Measurements from ENCODE around the gene VSIR. TPM values are rescaled to one million over a fixed set of nuclear protein-coding genes. Genes with fewer than 3 reads are reported as not detected.

The VSIR gene
- total RNA-seq, 1 donor from 2014 or later = 104 TPM

- Histone ChIP-seq H3K9me3 (replicated peaks) (no peaks in the 10 kb centered on the region), H3K36me3 (no peaks in the 10 kb centered on the region), H3K4me3 (no peak overlapping the region), H3K4me1 (no peaks in the 10 kb centered on the region), H3K27me3 (ENCODE audit: low read depth) (peaks cover 10% of the 10 kb centered on the region), H3K27ac (replicated peaks) (no peak overlapping the region)
- intact Hi-C loops (cut with micrococcal nuclease) = no loop called here
- no peak for TF ChIP-seq CTCF (IDR thresholded peaks at IDR 0.05; ENCODE audit: borderline replicate concordance)
- no peak for DNase-seq
These were observed 29.6 kb upstream of the VSIR start for GRCh38 chr10:71802715-71803488.

GRCh38 chr10:71802235-71802634 is 28.9 kb upstream of the VSIR start:
- Histone ChIP-seq H3K9me3 (replicated peaks) (no peaks in the 10 kb centered on the region), H3K27me3 (ENCODE audit: low read depth) (peaks cover 5% of the 10 kb centered on the region), H3K4me3 (no peak overlapping the region), H3K27ac (replicated peaks) (no peak overlapping the region), H3K36me3 (no peaks in the 10 kb centered on the region), H3K4me1 (no peaks in the 10 kb centered on the region)
- intact Hi-C loops (cut with micrococcal nuclease) = no loop called here
- no peak for DNase-seq
- no peak for TF ChIP-seq CTCF (IDR thresholded peaks at IDR 0.05; ENCODE audit: borderline replicate concordance)

GRCh38 chr10:71801361-71801760 is 28.0 kb upstream of the VSIR start:
- Histone ChIP-seq H3K9me3 (replicated peaks) (no peaks in the 10 kb centered on the region), H3K4me3 (no peak overlapping the region), H3K36me3 (no peaks in the 10 kb centered on the region), H3K27me3 (ENCODE audit: low read depth) (no peaks in the 10 kb centered on the region), H3K4me1 (no peaks in the 10 kb centered on the region), H3K27ac (replicated peaks) (no peak overlapping the region)
- intact Hi-C loops (cut with micrococcal nuclease) = no loop called here
- no peak for TF ChIP-seq CTCF (IDR thresholded peaks at IDR 0.05; ENCODE audit: borderline replicate concordance)
- no peak for DNase-seq

- no peaks in the 10 kb centered on the region for H3K9me3 ChIP-seq (replicated peaks)
- no peaks in the 10 kb centered on the region for H3K36me3 ChIP-seq
- no peak overlapping the region for H3K4me3 ChIP-seq
- DNase-seq = no peak
- no peak overlapping the region for H3K27ac ChIP-seq (replicated peaks)
- H3K27me3 ChIP-seq (ENCODE audit: low read depth) = no peaks in the 10 kb centered on the region
- H3K4me1 ChIP-seq = no peaks in the 10 kb centered on the region
- intact Hi-C loops (cut with micrococcal nuclease) = no loop called here
- no peak for TF ChIP-seq CTCF (IDR thresholded peaks at IDR 0.05; ENCODE audit: borderline replicate concordance)
These were observed 26.5 kb upstream of the VSIR start for GRCh38 chr10:71799608-71800453.

GRCh38 chr10:71799112-71799511 is 25.8 kb upstream of the VSIR start:
- Histone ChIP-seq H3K9me3 (replicated peaks) (no peaks in the 10 kb centered on the region), H3K27ac (replicated peaks) (no peak overlapping the region), H3K4me1 (no peaks in the 10 kb centered on the region), H3K36me3 (no peaks in the 10 kb centered on the region), H3K27me3 (ENCODE audit: low read depth) (no peaks in the 10 kb centered on the region), H3K4me3 (no peak overlapping the region)
- no peak for TF ChIP-seq CTCF (IDR thresholded peaks at IDR 0.05; ENCODE audit: borderline replicate concordance)
- intact Hi-C loops (cut with micrococcal nuclease) = no loop called here
- no peak for DNase-seq
